HG02981 (cell line): ENCODE measurements around the gene PHLPP1.
A peak's percentile ranks its signal among the peaks of the same experiment; 100 is the strongest.

Source experiments
- ATAC-seq: cut with Tn5 transposase; IDR thresholded peaks from one replicate; pipeline ENCODE4 v1.9.1; 2021; ENCODE audit warnings: mild to moderate bottlenecking, moderate library complexity; ENCODE audit not compliant: unreplicated experiment

The PHLPP1 gene

DNA sequence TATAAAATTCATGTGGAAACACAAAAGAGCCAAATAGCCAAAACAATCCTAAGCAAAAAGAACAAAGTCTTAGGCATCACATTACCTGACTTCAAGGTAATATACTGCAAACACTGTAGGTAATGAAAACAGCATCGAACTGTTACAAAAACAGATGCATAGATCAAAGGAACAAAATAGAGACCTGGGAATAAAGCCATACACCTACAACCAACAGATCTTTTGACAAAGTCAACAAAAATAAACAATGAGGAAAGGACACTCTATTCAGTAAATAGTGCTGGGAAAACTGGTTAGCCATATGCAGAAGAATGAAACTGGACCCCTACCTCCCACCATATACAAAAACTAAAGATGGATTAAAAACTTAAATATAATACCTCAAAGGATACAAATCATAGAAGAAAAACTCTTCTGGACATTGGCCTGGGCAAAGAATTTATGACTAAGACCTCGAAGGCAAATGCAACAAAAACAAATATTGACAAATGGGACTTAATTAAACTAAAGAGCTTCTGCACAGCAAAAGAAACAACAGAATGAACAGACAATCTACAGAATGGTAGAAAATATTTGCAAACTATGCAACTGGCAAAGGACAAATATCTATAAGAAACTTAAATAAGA, 218.0 kb downstream of the PHLPP1 start:
- no peak for ATAC-seq

DNA sequence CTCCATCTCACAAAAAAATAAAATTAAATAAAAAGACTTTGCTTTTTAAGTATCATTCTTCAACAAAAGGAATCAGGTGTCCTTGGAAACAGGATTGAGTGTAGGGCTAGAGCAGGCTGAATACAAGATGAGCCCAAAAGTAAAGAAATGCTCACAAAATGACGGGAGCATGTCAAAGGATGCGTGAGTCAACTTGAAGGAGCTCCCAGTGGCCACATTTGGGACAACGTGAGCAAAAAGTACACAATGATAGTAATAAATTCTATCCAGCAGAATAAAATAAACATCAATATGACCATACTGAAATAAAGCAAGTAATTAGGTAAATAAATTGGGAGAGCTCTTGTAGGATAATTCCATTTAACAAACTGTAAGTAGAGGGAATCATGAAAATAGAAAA, 220.7 kb downstream of the PHLPP1 start:
- no peak for ATAC-seq

DNA sequence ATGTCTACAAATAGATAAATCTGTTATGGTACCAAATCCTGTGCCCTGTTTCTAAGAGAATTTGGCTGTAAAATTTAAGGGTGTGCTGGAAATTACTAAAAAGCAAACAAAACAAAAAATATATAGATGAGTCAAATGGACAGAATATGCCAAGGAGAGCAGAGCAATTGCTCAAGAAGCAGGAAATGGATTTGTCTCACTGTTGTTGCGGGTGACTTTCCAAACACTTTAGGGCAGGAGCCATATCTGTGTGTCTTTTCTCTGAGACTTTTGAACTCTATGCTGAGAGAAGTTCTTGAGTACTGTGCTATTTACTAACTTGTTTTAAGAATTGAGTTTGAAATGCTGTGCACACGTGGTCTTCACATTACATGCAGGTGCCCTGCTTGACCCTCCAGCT, 221.7 kb downstream of the PHLPP1 start:
- no peak for ATAC-seq

DNA sequence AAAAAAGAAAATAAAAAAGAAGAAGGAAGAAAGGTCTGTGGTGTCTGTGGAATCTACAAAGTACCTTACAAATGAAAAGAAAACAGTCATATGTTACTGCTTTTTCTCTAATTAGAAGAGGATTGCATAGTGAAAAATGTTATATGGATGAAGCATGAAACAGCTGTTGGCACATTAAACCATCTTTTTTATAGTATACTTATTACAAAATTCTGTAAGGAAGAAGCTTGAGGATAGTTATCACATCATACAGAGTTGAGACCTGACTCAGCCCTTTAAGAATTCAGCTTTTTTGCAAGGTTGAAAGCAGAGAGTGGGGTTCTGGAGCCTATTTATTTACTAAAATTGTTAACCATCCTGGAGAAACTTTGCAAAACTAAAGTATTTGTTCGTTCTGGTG, 222.7 kb downstream of the PHLPP1 start:
- no peak for ATAC-seq

DNA sequence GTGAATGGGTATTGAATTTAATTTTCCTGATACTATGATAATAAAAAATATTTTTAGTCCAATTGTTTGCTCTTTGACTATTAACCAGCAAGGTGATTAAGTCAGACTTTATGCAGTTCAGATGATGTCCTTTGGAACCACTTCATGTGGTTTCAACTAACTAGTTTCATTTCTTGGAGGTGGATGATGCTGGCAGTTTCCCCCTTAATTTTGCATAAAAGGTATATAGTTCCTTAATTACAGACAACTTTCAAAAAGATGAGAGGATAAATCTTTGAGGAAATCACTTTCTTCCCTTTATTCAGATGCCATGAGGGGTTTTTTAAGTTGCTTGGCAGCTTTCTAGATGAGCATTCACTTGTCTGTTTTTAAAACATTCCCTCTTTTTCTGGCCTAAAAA, 223.1 kb downstream of the PHLPP1 start:
- peak; percentile 92 for ATAC-seq

DNA sequence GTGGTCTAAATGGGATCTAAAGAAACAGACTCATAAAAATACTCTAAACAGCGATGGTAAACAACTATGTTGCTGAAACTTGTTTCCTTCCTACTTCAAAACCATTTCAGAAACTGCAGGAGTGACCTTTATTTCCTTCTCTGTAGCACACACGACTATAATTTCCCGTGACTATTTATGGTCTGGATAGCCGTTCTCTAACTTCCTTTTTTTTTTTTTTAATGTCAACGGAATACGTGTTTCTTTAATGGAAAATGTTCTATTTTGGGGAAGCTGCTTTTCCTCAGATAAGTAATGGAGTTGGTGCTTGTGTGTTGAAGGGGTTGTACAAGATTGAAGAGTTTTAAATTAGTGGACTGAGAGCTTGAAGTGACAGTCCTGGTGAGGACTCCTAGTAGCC, 224.1 kb downstream of the PHLPP1 start:
- ATAC-seq, result no peak

DNA sequence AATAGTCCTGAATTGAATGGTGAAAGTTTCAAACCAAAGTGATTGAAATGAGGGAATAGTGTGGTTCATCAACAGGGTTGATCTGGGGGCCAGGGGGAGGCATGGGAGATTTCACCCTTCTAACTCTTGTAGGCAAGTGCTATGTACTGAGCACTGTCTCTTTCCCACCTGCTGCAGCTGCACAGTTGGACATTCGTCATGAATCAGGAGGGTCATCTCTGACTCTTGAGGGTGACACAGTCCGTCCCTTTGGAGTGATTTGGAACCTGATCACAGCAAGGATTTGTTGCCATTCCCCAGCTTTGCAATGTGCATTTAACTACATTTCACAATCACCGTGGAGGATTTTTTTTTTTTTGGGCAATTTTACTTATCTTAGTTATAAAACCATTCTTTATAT, 224.6 kb downstream of the PHLPP1 start:
- ATAC-seq, result no peak

DNA sequence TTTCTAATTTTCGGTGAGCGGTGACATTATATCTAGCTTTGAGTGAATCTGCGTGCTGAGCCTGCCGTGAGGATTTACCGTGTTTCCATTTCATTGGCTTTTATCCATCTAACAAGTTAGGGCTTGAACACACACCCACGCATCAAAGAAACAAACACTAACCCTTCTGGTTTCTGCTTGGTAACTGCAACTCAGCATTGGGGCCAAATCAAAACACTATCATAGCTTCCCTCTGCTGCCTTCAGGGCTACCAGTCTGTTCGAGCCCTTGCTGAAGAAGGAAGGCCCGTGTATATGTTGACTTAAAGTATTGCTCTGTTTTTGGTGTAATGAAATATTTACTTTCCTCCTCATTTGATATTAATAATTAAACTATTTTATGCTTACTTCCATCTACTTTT, 227.2 kb downstream of the PHLPP1 start:
- no peak for ATAC-seq

DNA sequence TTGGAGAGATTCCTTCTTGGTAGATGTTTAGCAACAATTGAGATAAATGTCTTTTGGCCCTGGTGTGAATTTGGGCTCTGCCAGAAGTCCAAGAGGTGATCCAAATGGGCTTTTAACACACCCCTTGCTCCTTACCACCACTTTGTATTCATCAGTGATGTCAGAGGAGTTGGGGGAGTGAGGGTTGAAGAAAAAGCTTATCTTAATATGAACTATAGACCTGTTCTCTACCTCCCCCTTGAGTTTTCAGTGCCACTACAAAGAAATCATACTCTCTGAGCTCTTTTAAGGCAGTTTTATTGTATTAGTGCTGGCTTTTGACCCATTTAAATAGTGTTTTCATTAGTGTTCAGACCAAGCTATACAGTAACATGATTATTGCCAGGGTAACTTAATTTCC, 229.1 kb downstream of the PHLPP1 start:
- no peak for ATAC-seq

DNA sequence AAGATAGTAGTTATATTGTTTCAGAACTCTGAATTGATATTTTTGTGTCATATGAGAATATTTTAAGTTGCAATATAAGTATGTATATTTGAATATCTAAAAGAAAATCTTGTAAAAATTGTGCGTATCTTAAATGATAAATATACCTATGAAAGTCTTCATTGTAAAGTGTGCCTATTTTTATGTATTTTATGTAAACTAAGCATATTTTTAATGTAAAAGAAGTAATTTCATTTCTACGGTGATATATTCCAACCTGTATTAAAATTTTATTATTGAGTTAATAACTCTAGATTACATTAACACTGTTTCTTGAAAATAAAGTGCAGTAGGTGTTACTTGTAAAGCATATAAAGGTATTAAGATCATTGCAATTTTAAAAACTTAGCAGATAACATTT, 233.4 kb downstream of the PHLPP1 start:
- ATAC-seq, result no peak

DNA sequence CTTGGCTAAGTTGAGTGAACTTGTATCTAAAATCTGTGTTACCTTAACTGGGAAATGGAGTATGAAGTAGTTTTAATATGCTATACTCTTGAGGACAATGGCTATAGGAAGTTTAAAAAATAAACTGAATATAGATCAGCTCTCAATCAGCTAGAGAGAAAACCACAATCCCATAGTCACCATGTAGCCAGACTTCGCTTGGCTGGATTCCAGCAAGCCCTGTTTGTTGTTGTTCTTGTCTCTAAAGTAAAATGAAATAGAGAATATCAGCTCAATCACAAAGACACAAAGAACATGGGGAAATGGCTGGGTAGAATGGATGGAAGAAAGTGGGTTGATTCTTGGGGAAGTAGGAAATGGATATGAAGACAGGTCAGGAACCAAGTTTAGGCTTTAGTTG, 234.9 kb downstream of the PHLPP1 start:
- ATAC-seq, result no peak

DNA sequence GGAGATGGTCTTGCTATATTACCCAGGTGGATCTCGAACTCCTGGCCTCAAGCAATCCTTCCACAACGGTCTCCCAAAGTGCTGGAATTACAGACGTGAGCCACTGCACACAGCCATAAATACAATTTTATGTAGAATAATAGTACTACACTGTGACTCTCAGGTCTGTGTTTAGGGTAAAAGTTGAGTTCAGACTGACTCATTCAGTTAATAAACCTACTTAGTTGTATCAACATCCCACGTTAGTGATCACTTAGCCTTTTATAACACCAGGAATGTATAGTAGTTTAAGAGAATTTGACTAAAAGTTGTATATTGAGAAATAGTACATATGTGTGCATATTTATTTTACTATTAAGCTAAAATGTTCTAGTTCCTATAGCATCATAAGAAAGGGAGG, 237.5 kb downstream of the PHLPP1 start:
- no peak for ATAC-seq

DNA sequence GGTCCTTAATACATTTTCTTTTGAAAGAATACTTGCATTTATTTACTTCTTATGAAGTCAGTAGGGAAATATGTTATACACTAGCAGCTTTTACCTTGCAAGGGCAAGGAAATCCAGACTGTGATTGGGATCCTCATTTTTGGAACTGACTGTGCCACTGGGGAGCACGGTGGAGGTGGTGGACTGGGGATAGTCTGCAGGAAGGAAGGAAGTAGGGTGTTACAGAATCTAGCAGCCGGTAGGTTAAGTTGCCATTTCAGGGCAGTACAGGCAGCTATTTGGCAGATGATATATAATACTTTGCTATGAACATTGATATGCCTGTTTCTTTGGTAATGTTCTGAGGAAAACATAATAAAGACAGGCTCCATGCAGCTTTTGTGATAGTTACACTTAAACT, 238.3 kb downstream of the PHLPP1 start:
- no peak for ATAC-seq

DNA sequence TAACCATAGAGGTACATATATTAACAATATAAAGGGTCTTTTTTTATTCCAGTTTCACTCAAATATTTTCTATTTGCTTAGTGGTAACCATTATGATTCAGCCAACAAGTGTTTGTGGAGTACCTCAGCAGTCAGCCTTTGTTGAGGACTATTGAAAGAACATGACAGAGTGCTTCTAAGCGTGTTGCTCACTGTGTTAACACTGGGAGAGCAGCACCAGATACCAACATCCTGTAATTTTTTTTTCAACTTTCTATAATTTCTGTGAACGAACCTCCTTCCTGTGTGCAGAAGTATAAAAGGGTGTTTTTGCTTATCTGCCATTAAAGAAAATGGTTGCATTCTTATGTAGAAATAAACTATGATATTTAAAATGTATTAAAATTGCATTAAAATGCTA, 239.0 kb downstream of the PHLPP1 start:
- ATAC-seq, result no peak

DNA sequence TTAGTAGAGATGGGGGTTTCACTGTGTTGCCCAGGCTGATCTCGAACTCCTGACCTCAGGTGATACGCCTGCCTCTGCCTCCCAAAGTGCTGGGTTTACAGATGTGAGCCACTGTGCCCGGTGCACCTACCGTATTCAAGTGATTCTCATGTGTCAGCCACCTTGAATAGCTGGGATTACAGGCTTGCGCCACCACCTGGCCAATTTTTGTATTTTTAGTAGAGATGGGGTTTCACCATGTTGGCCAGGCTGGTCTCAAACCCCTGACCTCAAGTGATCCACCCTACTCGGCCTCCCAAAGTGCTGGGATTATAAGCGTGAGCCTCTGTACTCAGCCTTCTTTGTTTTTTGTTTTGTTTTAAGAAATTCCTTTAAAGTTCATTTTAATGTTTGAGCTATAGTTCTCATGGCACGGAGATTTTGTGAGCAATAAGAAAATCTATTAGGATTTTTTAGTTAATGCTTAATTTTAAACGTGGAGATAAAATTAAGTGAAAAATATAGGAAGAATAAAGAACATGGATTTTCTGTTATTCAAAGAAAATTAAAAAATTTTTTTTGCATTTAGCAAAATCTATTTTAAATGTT, 242.6 kb downstream of the PHLPP1 start:
- ATAC-seq, result peak; percentile 59

DNA sequence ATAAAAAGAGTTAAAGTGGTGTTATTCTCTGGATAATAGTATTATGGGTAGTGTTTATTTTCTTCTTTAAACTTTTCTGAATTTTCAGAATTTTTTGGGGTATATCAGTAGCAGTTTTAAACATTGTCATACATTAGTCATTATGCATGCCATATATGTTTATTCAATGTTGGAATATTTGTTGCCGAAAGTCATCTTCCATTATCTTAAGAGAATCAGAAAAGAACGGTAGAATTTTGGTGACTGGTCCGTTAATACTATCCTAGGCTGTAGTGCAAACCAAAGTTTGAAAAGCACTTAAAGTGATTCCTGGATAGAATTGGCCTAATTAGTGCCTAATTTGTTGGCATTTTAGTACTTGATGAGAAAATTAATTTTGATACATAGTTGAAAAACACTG, 244.1 kb downstream of the PHLPP1 start:
- ATAC-seq, result no peak

DNA sequence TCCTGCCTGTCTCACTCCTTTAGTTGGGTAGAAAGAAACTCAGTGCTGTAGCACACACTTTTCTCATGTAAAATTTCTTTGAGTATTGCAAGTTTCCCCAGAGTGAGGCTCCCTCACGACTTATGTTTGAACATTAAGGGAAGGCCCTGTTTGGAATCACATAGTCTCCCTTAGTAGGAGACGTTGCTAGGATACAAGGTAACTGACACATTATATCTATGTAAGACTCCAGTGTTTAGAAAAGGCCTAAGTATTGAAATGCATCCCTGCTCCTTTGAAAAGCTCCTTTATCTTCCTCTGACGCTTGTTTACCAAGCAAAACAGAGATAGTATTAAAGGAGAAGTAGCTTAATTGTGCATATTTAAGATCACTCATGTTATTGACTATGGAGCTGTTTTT, 248.2 kb downstream of the PHLPP1 start:
- ATAC-seq, result no peak

DNA sequence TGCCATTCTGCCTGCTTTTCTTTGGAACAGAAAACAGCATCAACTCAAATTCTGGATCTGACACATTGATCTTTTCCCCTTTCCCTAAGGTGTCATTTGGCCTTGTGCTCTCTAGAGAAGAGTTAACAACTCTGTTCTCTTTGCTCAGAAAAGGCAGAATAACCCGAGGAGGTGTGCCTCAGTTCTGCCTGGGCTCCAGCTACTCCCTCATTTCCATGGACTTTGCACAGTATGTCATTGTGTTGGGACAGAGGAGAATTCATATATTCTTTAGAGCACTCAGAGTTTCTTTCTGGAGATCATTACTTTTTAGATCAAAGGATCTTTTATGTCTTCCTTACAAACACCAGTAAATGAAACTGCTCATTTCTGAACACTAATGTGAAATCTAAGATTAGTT, 249.1 kb downstream of the PHLPP1 start:
- no peak for ATAC-seq

DNA sequence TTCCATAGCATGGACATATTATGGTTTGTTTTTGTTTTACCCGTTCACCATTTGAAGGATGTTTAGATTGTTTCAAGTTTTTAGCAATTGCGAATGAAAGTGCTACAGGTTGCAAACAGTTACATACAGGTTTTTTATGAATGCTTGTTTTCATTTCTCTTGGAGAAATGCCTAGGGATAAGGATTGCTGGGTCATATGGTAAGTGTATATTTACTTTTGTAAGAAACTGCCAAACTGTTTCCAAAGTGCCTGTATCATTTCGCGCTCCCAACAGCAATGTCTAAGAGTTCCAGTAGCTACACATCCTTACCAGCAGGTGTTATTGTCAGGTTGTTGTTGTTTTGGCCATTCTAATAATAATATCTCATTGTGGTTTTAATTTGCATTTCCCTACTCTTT, 251.7 kb downstream of the PHLPP1 start:
- no peak for ATAC-seq

DNA sequence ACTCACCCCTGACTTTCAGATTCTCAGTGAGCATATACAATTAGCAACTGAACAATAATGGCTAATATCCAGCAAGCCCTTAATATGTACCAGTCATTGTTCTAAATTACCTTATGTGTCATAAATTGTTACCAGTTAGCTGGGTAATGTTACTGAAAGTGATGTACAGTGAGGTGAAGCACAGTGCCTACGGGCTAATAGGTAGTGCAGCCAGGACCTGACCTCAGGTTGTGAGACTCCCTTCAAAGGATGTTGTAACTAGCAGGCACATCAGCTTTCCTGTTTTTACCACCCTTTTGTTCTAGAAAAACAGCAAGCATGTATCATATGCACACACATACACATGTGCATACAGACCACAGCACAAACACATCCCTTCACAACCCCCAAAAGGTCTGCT, 258.3 kb downstream of the PHLPP1 start:
- no peak for ATAC-seq

DNA sequence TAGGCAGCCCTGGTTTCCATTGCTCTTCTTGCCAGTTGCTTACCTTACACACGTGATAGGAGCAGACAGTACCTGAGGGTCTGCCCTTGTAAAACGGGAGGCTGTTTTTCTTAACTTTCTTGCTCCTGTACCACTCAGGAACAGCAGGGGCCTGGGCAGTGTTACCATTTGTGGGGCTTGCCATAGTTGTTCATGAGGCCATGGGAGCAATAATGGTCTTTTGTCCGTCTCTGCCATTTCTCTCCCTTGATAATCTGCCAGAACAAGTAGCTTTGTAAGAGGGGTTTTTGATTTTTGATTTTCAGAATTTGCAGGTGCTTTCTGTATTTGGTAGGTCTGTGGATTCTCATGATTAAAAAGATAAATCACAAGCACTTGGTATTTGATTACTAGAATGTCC, 259.0 kb downstream of the PHLPP1 start:
- ATAC-seq, result no peak

DNA sequence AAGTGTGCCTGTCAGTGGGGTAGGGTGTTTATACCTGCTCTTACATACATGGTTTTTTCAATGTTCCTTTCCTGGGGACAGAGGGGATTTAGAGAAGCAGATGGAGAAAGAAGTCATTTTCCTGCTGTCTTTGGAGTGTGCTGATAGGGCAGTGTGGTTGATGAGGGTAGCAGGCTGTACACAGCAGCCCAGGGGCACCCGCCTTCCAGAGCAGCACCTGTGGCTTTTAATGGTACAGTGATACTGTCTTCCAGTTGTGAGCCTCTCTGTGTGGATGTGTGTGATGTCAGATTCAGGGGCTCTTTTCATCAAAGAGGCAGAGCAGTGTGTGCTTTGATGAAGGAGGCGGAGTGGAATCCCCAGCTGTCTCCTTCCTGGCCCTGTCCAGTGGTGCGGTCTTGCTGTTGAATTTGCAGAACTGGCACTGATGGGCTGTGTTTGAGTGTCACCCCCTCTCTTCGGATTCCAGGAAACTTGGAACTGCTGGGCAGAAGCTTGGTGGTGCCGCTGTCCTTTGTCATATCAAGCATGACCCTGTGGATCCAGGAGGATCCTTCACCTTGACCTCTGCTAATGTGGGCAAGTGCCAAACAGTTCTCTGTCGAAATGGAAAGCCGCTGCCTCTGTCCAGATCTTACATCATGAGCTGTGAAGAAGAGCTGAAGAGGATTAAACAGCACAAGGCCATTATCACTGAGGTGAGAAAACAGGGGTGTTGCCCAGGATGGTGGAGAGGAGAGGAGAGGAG, 259.8 kb downstream of the PHLPP1 start:
- ATAC-seq, result no peak

DNA sequence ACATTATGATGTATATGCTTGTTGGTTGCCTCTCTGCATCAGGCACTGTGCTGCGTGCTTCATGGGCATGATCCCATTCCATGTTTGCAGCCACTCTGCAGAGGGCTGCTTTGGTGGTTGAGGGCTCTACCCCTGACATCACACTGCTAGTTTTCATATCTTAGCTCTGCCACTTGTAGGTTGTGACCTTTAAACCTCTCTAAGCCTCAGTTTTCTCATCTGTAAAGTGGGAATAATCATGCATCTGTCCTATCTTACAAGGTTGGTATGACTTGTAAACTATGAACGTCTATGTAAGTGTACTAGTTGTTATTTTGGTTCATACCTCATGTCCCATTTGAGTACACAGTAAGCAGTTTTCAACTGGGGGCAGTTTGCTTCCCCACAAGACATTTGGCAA, 260.4 kb downstream of the PHLPP1 start:
- ATAC-seq, result no peak
